Astrocyte of the spinal cord (primary cell): Measurements from ENCODE around the gene RRM2.
"Not testable (repeated sequence)": the region's sequence is repeated elsewhere in the genome, so short reads cannot be mapped to it uniquely, and the experiment has no call there.

Experiments
- DNase-seq: peaks from one replicate; pipeline ENCODE4 v3.0.0; 2011; ENCODE audit warnings: low read depth, low spot score
- H3K4me3 ChIP-seq: 2 replicates; pipeline ENCODE4 v1.5.1; 2011; ENCODE audit warnings: low read depth, mild to moderate bottlenecking, low read length, moderate library complexity
- in situ Hi-C: cut with HindIII; loops from 2 replicates; pipeline ENCODE4 v1.10.0; 2017; ENCODE audit warnings: low sequenced_read_pairs
- TF ChIP-seq, protein P1 (sequence below): IDR thresholded peaks from 2 replicates; pipeline ENCODE4 v1.5.1; 2012; ENCODE audit warnings: low read depth, mild to moderate bottlenecking, low read length, inconsistent platforms

Gene RRM2

DNA sequence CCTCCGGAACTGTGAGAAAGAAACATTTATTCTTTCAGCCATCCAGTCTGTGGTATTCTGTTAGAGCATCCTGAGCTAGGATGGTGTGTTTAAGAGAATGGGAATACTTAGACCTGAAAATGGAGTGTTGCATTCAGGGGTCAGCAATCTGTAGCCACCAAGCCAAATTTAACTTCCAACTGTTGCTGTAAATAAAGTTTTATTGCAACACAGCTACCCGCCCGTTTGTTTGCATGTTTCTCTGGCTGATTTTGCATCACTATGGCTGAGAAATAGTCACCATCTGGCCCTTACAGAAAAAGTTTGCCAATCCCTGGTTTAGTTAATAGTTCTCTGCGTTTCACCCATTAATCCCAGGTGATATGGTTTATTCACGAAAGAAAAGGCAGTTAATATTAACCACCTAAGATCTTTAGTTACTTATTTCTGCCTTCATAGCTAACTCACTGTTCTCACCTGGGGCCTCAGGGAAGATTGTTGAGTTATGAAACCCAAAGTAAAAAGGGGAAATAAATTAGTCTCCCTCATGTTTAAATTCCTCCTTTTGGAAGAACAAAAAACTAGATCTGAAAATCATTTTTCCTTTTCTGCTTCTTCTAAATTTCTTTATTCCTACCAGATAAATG is 32.9 kb upstream of the RRM2 start:
- no peak for DNase-seq

DNA sequence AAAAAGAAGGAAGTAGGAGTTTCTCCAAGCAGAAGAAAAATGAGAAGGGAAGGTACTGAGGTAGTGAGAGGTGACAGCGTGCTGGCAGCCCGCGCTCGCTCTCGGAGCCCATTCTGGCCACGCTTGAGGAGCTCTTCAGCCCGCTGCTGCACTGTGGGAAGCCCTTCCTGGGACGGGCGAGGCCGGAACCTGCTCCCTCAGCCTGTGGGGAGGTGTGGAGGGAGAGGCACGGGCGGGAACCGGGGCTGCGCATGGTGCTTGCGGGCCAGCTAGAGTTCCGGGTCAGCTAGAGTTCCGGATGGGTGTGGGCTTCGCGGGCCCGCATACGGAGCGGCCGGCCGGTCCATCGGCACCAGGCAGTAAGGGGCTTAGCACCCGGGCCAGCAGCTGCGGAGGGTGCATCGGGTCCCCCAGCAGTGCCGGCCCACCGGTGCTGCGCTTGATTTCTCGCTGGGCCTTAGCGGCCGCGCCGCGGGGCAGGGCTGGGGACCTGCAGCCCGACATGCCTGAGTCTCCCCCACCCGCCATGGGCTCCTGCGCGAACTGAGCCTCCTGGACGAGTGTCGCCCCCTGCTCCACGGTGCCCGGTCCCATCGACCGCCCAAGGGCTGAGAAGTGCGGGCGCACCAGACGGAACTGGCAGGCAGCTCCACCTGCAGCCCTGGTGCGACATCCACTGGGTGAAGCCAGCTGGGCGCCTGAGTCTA is 31.2 kb upstream of the RRM2 start:
- DNase-seq: no peak
- TF ChIP-seq, protein P1, sequence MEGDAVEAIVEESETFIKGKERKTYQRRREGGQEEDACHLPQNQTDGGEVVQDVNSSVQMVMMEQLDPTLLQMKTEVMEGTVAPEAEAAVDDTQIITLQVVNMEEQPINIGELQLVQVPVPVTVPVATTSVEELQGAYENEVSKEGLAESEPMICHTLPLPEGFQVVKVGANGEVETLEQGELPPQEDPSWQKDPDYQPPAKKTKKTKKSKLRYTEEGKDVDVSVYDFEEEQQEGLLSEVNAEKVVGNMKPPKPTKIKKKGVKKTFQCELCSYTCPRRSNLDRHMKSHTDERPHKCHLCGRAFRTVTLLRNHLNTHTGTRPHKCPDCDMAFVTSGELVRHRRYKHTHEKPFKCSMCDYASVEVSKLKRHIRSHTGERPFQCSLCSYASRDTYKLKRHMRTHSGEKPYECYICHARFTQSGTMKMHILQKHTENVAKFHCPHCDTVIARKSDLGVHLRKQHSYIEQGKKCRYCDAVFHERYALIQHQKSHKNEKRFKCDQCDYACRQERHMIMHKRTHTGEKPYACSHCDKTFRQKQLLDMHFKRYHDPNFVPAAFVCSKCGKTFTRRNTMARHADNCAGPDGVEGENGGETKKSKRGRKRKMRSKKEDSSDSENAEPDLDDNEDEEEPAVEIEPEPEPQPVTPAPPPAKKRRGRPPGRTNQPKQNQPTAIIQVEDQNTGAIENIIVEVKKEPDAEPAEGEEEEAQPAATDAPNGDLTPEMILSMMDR: no peak
- H3K4me3 ChIP-seq: no peak overlapping the region
- in situ Hi-C loops: no loop called here

More for the DNA sequence above, 32.9 kb upstream of the RRM2 start:
- H3K4me3 ChIP-seq: no peak overlapping the region
- TF ChIP-seq, protein P1: no peak
- in situ Hi-C loops: no loop called here

DNA sequence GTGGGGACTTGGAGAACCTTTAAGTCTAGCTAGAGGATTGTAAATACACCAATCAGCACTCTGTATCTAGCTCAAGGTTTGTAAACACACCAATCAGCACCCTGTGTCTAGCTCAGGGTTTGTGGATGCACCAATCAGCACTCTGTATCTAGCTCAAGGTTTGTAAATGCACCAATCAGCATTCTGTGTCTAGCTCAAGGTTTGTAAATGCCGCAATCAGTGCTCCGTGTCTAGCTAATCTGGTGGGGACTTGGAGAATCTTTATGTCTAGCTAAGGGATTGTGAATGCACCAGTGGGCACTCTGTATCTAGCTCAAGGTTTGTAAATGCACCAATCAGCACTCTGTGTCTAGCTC is 30.7 kb upstream of the RRM2 start:
- H3K4me3 ChIP-seq, DNase-seq, in situ Hi-C loops: not testable (repeated sequence)

GRCh38 chr2:10094271-10094814 is 28.2 kb upstream of the RRM2 start:
- no peak overlapping the region for H3K4me3 ChIP-seq
- no peak for DNase-seq
- TF ChIP-seq, protein P1: no peak
- in situ Hi-C loops: no loop called here

- in situ Hi-C loops: no loop called here
- no peak for DNase-seq
Observed at GRCh38 chr2:10095175-10095574, 27.4 kb upstream of the RRM2 start.

GRCh38 chr2:10096641-10097040 is 25.9 kb upstream of the RRM2 start:
- DNase-seq: no peak
- in situ Hi-C loops: no loop called here

More at GRCh38 chr2:10095175-10095574, 27.4 kb upstream of the RRM2 start:
- TF ChIP-seq, protein P1: no peak
- no peak overlapping the region for H3K4me3 ChIP-seq

More at GRCh38 chr2:10096641-10097040, 25.9 kb upstream of the RRM2 start:
- H3K4me3 ChIP-seq: no peak overlapping the region
- TF ChIP-seq, protein P1: no peak
